Left lobe of liver (tissue), 2 donors: Measurements from ENCODE around the gene CD226. TPM values are rescaled to one million over a fixed set of nuclear protein-coding genes. Genes with fewer than 3 reads are reported as not detected.

ENCODE experiments used
- ATAC-seq: fragments of 200-7000 bp; cut with Tn5 transposase; one replicate; pipeline ENCODE4 v1.9.1; 2020; ENCODE audit warnings: mild to moderate bottlenecking, moderate library complexity
- DNase-seq: peaks from one replicate; pipeline ENCODE4 v3.0.0-alpha.2; 2020; ENCODE audit warnings: low spot score
- total RNA-seq: library from RNA; stranded (reverse); gene quantifications from one replicate; pipeline ENCODE4 v1.2.1, GENCODE V29; 2021
- donor health status: DM: no; HTN: no; CAD: no; lungs with moderate emphysema.
- donor health status: DM: no; HTN: yes; CAD: no.

CD226 gene
- total RNA-seq, 1 donor from 2014 or later, result 1.5 TPM

DNA sequence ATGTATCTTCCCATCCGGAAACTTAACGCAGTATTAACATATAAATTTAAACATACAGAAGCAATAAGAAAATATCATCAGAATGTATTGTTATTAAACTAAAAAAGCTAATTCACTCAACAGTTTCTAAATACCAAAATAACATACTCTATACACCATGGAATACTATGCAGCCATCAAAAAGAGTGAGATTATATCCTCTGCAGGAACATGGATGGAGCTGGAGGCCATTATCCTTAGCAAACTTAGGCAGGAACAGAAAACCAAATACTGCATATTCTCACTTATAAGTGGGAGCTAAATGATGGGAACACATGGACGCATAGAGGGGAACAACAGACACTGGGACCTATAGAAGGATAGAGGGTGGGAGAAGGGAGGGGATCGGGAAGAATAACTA lies 127.1 kb downstream of the CD226 start:
- ATAC-seq (no peak), DNase-seq (no peak)

DNA sequence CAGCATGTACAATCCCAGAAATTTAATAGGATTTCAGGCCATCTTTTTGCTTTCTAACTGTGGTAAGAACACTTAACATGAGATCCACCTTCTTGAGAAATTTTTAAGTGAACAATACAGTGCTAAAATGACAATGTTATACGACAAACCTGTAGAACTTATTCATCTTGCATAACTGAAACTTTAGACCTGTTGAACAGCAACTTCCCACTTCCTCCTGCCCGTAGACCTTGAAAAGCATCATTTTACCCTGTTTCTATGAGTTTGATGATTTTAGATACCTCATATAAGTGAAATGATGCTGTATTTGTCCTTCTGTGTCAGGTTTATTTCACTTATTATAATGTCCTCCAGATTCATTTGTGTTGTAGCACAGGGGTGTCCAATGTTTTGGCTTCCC lies 128.2 kb downstream of the CD226 start:
- DNase-seq, result no peak

DNA sequence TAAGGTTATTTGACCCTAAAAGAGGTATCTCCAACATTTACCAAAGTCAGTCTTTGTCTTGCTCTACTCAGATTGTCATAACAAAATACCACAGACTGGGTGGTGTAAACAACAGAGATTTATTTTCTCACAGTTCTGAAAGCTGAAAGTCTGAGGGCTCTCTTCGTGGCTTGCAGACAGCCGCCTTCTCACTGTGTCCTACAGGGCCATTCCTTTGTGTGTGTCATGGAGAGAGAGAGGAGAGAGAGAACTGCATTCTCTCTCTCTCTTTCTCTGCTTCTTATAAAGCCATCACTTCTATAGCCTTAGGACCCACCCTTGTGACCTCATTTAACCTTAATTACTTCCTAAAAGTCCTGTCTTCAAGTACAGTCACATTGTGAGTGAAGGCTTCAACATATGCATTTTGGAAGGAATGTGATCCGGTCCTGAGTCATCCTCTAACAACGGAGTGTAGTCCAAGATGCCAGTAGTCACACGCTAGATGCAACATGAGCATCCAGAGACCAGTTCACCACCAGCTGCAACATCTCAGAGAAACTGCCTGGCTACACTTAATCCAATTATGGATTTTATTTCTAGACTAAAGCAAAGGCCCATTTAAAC lies 130.2 kb downstream of the CD226 start:
- DNase-seq, result no peak
- no peak for ATAC-seq

More for the DNA sequence above, 128.2 kb downstream of the CD226 start:
- no peak for ATAC-seq

DNA sequence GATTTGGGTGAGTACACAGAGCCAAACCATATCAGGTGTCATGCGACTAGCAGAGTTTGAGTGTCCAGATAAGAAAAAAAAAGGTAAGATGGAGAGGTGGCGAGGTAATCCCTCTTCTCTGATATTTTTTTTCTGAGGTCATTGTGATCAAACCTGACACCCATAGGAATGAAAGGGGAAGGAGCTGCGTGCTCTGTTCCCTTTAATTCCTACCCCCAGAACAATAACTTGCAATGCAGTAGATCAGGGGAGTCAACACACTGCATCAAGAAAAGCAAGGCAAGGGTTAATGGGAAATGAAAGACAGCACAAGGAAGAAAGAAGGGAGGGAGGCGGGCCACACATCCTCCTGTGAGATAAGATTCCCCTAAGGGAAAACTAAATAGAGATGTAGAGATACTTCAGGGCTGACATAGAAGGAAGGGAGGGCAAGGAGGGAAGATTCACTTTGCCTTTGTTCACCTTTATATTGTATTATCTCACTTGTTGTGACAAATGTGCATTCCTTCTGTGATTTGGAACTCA lies 132.8 kb downstream of the CD226 start:
- DNase-seq (no peak), ATAC-seq (no peak)

DNA sequence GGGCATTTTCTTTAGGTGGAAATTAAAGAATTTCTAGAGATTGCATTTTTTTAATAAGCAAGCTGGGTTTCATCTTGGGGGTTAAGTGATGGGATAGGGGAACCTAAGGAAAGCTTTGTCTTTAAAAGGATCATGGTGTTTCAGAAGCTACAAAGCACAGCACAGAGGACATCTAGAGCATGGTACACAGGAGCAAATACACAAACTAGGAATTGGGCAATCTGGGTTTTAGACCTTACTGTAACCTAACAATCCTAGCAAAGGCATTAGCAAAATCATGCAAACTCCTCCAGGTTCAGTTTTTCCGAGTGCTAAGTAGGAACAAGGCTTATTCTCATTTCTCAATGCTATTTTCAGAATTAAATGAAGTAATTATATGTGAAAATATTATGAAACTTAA lies 134.1 kb downstream of the CD226 start:
- DNase-seq, result no peak
- no peak for ATAC-seq

DNA sequence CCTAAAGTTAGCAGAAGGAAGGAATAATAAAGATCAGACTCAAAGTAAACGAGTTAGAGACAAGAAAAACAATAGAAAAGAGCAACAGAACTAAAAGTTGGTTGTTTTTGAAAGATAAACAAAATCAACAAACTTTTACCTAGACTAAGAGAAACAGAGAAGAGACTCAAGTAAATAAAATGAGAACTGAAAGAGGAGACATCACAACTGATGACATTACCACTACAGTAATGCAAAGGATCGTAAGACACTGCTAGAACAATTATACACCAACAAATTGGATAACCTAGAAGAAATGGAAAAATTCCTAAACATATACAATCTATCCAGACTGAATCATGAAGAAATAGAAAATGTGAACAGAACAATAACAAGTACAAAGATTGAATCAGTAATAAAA lies 139.3 kb downstream of the CD226 start:
- ATAC-seq (no peak), DNase-seq (no peak)

DNA sequence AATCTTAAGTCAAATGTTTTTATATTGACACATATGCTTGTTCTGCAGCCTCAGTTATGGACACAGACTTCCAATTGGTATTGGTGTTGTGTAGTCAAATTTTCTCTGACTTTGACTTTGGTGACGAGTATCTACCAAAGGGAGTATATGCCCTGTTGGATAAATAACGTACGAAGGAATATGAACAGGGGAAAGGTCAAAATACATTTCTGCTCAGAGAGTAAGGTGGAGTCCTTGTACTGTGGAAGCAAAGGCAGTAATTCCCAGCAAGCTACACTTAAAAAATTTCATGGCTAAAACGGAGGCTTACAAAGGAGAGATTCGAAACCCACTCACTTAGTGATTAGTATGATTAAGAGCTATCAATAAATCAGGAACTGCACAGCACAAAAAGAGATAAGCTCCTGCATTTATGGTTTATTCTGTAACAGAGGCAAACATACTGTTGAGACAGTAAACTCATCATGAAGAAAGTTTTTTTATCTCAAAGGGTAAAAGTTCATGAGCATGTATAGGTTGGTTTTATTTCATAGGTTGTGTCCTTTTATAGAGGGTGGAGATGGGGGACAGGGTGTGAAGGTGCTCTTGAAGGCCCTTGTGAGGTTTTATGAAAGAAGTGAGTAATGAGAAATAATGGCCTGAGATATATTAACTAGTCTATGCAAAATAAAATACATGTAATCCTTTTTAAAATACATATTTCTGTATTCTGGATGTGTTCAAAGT lies 142.7 kb downstream of the CD226 start:
- no peak for DNase-seq
- no peak for ATAC-seq
